Uterus (tissue), 2 donors: Measurements from ENCODE around the gene PRKG1.

Source experiments
- POLR2A ChIP-seq, 2 donors: fragments of 450-650 bp; IDR thresholded peaks; one replicate each; pipeline ENCODE4 v1.6.1; 2016; ENCODE audit warnings: antibody characterized with exemption in 2 of 2, mild to moderate bottlenecking in 1 of 2, moderate library complexity in 1 of 2
- TF ChIP-seq, protein P1 (sequence below), 4 experiments: fragments of 200-600 bp in 2 of 4; fragments of 450-650 bp in 2 of 4; sonication (generic) in 2 of 4; IDR thresholded peaks; one replicate each; pipeline ENCODE4 v1.5.1; 2016 to 2019; ENCODE audit warnings: antibody characterized with exemption in 4 of 4, mild to moderate bottlenecking in 2 of 4, moderate library complexity in 1 of 4

DNA sequence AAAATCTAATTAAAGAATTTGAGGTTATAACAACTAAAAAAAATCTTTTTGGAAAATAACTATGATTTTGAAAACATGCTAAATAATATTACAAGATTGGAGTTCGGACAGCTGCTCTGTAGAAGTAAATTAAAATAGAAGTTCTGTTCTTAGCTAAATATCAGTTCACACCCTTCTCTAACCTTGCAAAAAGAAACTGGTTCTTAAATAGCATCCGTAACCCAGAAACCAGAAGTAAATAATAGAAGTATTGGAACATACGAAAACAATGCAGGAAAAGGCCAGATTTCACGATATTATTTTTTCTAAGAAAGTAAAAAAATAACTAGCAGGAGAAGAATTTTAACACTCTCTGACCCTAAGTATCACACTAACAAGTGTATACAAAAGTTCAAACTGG is 164.7 kb downstream of the PRKG1 start:
- TF ChIP-seq POLR2A (IDR thresholded peaks at IDR 0.05), result no peak
- TF ChIP-seq, protein P1, sequence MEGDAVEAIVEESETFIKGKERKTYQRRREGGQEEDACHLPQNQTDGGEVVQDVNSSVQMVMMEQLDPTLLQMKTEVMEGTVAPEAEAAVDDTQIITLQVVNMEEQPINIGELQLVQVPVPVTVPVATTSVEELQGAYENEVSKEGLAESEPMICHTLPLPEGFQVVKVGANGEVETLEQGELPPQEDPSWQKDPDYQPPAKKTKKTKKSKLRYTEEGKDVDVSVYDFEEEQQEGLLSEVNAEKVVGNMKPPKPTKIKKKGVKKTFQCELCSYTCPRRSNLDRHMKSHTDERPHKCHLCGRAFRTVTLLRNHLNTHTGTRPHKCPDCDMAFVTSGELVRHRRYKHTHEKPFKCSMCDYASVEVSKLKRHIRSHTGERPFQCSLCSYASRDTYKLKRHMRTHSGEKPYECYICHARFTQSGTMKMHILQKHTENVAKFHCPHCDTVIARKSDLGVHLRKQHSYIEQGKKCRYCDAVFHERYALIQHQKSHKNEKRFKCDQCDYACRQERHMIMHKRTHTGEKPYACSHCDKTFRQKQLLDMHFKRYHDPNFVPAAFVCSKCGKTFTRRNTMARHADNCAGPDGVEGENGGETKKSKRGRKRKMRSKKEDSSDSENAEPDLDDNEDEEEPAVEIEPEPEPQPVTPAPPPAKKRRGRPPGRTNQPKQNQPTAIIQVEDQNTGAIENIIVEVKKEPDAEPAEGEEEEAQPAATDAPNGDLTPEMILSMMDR (IDR thresholded peaks at IDR 0.05), result no peak
